Fibroblast of lung (primary cell): ENCODE results near the gene MOXD1. TPM values are rescaled to one million over a fixed set of nuclear protein-coding genes. Genes with fewer than 3 reads are reported as not detected.

Experiments
- DNase-seq, 2 donors: peaks; one replicate each; pipeline versions ENCODE4 v3.0.0 to v3.0.0-alpha.2; 2010; ENCODE audit warnings: low read depth in 2 of 2
- H2AFZ ChIP-seq: 2 replicates; pipeline ENCODE4 v1.5.1; 2012; ENCODE audit warnings: low read length, control low read depth, inconsistent platforms
- H3K27ac ChIP-seq: 2 replicates; pipeline ENCODE4 v1.5.1; 2011; ENCODE audit warnings: low read length, control low read depth; ENCODE audit not compliant: insufficient read depth
- H3K27me3 ChIP-seq: 2 replicates; pipeline ENCODE4 v1.5.1; 2011; ENCODE audit warnings: mild to moderate bottlenecking, low read length; ENCODE audit not compliant: control insufficient read depth, insufficient read depth
- H3K36me3 ChIP-seq: 2 replicates; pipeline ENCODE4 v1.5.1; 2011; ENCODE audit warnings: low read length; ENCODE audit not compliant: control insufficient read depth, insufficient read depth
- H3K4me1 ChIP-seq: 2 replicates; pipeline ENCODE4 v1.5.1; 2011; ENCODE audit warnings: low read length; ENCODE audit not compliant: control insufficient read depth, insufficient read depth; ENCODE audit errors: extremely low read depth
- H3K4me2 ChIP-seq: 2 replicates; pipeline ENCODE4 v1.5.1; 2011; ENCODE audit warnings: low read length, control low read depth; ENCODE audit not compliant: insufficient read depth; ENCODE audit errors: extremely low read depth
- H3K4me3 ChIP-seq, 4 experiments: fragments of 200-600 bp in 1 of 4; sonication (generic) in 1 of 4; replicated peaks in 1 of 4; 2 replicates each; pipeline ENCODE4 v1.5.1; 2011 to 2016; ENCODE audit warnings: low read length in 4 of 4, low read depth in 3 of 4, mild to moderate bottlenecking in 3 of 4, control low read depth in 2 of 4, inconsistent platforms in 1 of 4, mixed read lengths in 1 of 4; ENCODE audit not compliant: insufficient read depth in 1 of 4; ENCODE audit errors: control extremely low read depth in 1 of 4
- H3K79me2 ChIP-seq: 2 replicates; pipeline ENCODE4 v1.5.1; 2012; ENCODE audit warnings: mild to moderate bottlenecking, low read length, inconsistent platforms; ENCODE audit not compliant: control insufficient read depth, insufficient read depth
- H3K9ac ChIP-seq: 2 replicates; pipeline ENCODE4 v1.5.1; 2011; ENCODE audit warnings: mild to moderate bottlenecking, low read length, control low read depth; ENCODE audit not compliant: insufficient read depth
- H3K9me3 ChIP-seq: 2 replicates; pipeline ENCODE4 v1.5.1; 2012; ENCODE audit warnings: low read depth, low read length; ENCODE audit not compliant: control insufficient read depth, insufficient read depth
- H4K20me1 ChIP-seq: 2 replicates; pipeline ENCODE4 v1.5.1; 2011; ENCODE audit warnings: low read length; ENCODE audit not compliant: control insufficient read depth, insufficient read depth; ENCODE audit errors: extremely low read depth
- CTCF ChIP-seq, 2 donors: IDR thresholded peaks in 1 of 2; conservative IDR thresholded peaks in 1 of 2; 1 replicate in 1 of 2; 2 replicates in 1 of 2; pipeline ENCODE4 v1.5.1; 2011 to 2012; ENCODE audit warnings: low read length in 2 of 2, control low read depth in 1 of 2, inconsistent platforms in 1 of 2, low read depth in 1 of 2, mild to moderate bottlenecking in 1 of 2
- EZH2 ChIP-seq: IDR thresholded peaks from 2 replicates; pipeline ENCODE4 v1.5.1; 2012; ENCODE audit warnings: low read length, control low read depth, mild to moderate bottlenecking; ENCODE audit errors: missing control alignments
- polyA plus RNA-seq, 2 donors: library from polyadenylated mRNA; depleted of rRNA in 1 of 2; stranded (reverse) in 1 of 2; unstranded in 1 of 2; fragments of >200 nt; gene quantifications; 2 replicates each; pipeline ENCODE4 v1.2.1, GENCODE V29; 2011 to 2012; ENCODE audit warnings: missing spikeins in 1 of 2
- total RNA-seq: library from RNA; depleted of rRNA; stranded (reverse); fragments of >200 nt; gene quantifications from 2 replicates; pipeline ENCODE4 v1.2.1, GENCODE V29; 2014

MOXD1 gene
- total and polyA plus RNA-seq, 2 donors (not counting 1 experiment from before 2014, with no cell fraction given) = 89.8 to 100 TPM

- no peak overlapping the region for H3K4me2 ChIP-seq
- no peak for DNase-seq
- no peak overlapping the region for H2AFZ ChIP-seq
- no peak for TF ChIP-seq CTCF (conservative IDR thresholded peaks at IDR 0.05 in 1 of 2, IDR thresholded peaks at IDR 0.05 in 1 of 2; ENCODE audit: low read depth in 1 of 2, low read length in 2 of 2)
- H3K27me3 ChIP-seq = no peaks in the 10 kb centered on the region
- no peaks in the 10 kb centered on the region for H3K79me2 ChIP-seq
- no peaks in the 10 kb centered on the region for H3K36me3 ChIP-seq
- no peaks in the 10 kb centered on the region for H3K4me1 ChIP-seq
- H3K4me3 ChIP-seq = no peak overlapping the region
- no peaks in the 10 kb centered on the region for H3K9me3 ChIP-seq
- no peak overlapping the region for H3K27ac ChIP-seq
- H4K20me1 ChIP-seq = no peaks in the 10 kb centered on the region
- H3K9ac ChIP-seq = no peak overlapping the region
These were observed 114.2 kb downstream of the MOXD1 start for GRCh38 chr6:132287101-132287500.

DNA sequence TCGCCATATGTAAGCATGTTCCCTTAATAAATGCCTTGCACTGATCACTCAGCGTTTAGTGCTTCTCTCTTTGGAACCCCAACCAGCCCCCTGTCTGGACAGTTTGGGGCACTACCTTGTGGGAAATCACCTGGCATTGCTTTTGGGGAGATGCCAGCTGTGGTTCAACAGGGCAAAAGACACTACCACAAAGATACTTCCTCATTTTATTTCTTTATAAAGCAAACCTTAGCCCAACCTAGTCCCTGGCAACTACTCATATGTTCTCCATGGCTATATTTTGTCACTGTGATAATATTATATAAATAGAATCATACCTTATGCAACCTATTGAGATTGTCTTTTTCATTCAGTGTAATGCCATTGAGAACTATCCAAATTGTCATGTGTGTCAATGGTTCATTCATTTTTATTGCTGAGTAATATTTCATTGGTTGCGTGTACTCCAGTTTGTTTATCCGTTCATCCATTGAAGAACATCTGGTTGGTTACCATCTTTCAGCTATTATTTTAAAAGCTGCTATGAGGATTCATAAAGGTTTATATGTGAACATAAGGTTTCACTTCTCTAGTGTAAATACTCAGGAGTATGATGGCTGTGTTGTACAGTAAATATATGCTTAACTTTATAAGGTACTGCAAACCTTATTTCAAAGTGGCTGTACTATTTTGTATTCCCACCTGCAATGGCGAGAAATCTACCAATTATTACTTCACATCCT is 114.8 kb downstream of the MOXD1 start:
- Histone ChIP-seq H3K9me3 (no peaks in the 10 kb centered on the region), H3K36me3 (no peaks in the 10 kb centered on the region), H3K79me2 (no peaks in the 10 kb centered on the region), H3K27me3 (no peaks in the 10 kb centered on the region), H3K9ac (no peak overlapping the region), H3K4me1 (no peaks in the 10 kb centered on the region), H3K4me3 (no peak overlapping the region), H3K27ac (no peak overlapping the region), H3K4me2 (no peak overlapping the region), H4K20me1 (no peaks in the 10 kb centered on the region), H2AFZ (no peak overlapping the region)
- no peak for TF ChIP-seq CTCF (conservative IDR thresholded peaks at IDR 0.05 in 1 of 2, IDR thresholded peaks at IDR 0.05 in 1 of 2; ENCODE audit: low read depth in 1 of 2, low read length in 2 of 2)
- no peak for TF ChIP-seq EZH2
- DNase-seq = no peak

GRCh38 chr6:132285004-132285780 is 116.1 kb downstream of the MOXD1 start:
- H3K36me3 ChIP-seq = no peaks in the 10 kb centered on the region
- no peak overlapping the region for H3K27ac ChIP-seq
- no peak for TF ChIP-seq EZH2
- no peak for TF ChIP-seq CTCF (conservative IDR thresholded peaks at IDR 0.05 in 1 of 2, IDR thresholded peaks at IDR 0.05 in 1 of 2; ENCODE audit: low read depth in 1 of 2, low read length in 2 of 2)
- H3K27me3 ChIP-seq = no peaks in the 10 kb centered on the region
- no peak overlapping the region for H2AFZ ChIP-seq
- no peaks in the 10 kb centered on the region for H3K79me2 ChIP-seq
- no peaks in the 10 kb centered on the region for H3K4me1 ChIP-seq
- no peak overlapping the region for H3K4me2 ChIP-seq
- no peak overlapping the region for H3K9ac ChIP-seq
- no peaks in the 10 kb centered on the region for H3K9me3 ChIP-seq
- no peaks in the 10 kb centered on the region for H4K20me1 ChIP-seq
- DNase-seq = no peak
- H3K4me3 ChIP-seq = no peak overlapping the region
